Measurements from ENCODE around the gene SPG21.

GRCh38 chr15:64930778-64931371 lies 58.8 kb downstream of the SPG21 start:
- no peak for TF ChIP-seq POLR2A (IDR thresholded peaks at IDR 0.05)
- no peak for TF ChIP-seq CTCF (IDR thresholded peaks at IDR 0.05)

Measured in suprapubic skin (tissue), 3 donors.